ENCODE data around the gene PODXL2. TPM values are rescaled to one million over a fixed set of nuclear protein-coding genes. Genes with fewer than 3 reads are reported as not detected.

PODXL2 gene
- total RNA-seq, 1 donor from 2014 or later, result 16.8 TPM

DNA sequence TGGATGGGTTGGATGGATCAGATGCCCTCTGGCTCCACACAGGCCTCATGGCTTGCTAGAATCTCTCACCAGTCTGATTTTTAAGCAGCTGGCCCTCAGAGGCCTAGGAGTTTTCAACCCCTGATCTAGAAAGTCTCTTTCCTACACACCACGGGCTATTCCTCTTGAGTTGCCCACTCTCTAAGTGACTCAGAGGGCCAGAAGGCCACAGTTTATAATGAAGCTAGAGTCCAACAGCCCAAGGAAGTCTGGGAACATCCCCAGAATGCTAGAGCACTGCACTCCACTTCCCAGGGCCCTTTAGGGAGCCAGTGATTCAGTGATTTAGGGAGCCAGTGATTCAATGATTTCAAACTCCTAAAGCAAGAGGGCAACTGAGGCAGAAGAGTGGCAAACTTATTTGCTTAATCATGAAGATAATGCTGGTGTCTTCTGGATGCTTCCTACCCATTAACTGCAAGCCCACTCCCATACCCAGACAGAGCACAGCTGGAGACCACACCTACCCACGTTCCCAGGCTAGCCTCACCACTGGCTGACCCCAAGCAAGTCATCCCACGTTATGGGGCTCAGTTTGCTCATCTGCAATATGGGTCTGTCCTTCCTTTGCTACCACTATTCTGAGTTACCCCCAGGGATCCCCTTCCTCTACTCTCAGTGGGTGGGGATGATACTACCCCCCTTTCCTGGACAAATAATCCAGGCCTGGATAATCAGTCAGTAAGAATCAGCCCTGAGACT lies 80.5 kb downstream of the PODXL2 start:
- no peak for DNase-seq (ENCODE audit: low spot score)

DNA sequence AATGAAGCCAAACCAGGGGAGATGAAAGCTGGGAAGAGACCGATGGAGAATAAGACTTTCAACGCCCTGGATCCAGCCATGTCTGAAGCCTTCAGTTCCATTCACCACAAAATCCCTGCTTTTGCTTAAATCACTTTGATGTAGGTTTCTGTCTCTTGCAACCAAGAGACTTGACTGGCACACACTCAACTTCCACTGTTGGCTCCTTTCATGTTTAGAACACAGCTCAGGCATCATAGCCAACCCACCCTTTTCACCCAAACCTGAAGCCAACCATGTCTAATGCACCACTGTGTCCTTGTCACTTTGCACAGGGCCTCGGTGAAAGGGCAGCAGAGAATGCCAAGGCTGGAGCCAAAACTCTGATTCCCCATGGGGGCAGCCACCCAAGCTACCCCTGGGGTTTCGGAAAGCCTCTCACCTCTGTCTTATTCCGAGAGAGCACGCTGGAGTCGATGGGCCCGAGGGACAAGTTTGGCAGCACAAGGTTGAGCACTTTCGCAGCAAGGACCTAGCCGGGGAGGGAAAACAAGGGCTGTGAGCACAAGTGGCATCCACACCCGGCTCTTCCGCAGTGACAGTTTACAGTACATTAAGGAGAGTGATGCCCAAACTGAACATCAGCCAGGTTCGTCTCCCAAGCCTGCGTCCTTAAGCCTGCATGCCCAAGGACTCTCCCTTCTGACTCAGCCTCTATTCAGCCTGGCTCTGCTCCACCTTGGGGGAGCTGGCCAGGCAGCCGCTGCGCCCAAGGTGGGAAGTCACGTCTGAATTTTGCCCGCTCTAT lies 81.4 kb downstream of the PODXL2 start:
- no peak for DNase-seq (ENCODE audit: low spot score)

GRCh38 chr3:127711021-127711695 lies 82.2 kb downstream of the PODXL2 start:
- DNase-seq (ENCODE audit: low spot score), result no peak

GRCh38 chr3:127711896-127712295 lies 82.9 kb downstream of the PODXL2 start:
- no peak for DNase-seq (ENCODE audit: low spot score)

GRCh38 chr3:127712461-127712860 lies 83.5 kb downstream of the PODXL2 start:
- no peak for DNase-seq (ENCODE audit: low spot score)

GRCh38 chr3:127712881-127713771 lies 84.1 kb downstream of the PODXL2 start:
- no peak for DNase-seq (ENCODE audit: low spot score)

- no peak for DNase-seq (ENCODE audit: low spot score)
Measured at GRCh38 chr3:127714125-127714571, 85.2 kb downstream of the PODXL2 start.

DNA sequence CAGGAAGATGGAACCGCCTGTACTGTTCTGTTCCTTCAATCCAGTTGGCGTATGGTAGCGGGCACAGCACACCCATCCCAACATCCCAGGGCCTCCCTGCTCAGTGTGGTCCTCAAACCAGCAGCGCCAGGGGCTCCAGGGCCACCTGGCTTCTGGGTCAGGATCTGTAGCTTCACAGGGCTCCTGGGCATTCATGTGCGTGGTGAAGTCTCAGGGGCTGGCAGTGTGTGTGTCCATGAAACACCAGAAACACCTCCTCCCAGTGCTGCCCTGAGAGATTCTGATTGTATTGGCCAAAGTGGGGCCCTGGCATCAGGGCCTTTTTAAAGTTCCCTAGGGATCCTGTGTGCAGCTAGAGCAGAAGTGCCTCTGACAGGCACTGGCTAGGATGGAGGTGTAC lies 85.9 kb downstream of the PODXL2 start:
- DNase-seq (ENCODE audit: low spot score), result no peak

GRCh38 chr3:127715532-127715931 lies 86.5 kb downstream of the PODXL2 start:
- DNase-seq (ENCODE audit: low spot score), result no peak

DNA sequence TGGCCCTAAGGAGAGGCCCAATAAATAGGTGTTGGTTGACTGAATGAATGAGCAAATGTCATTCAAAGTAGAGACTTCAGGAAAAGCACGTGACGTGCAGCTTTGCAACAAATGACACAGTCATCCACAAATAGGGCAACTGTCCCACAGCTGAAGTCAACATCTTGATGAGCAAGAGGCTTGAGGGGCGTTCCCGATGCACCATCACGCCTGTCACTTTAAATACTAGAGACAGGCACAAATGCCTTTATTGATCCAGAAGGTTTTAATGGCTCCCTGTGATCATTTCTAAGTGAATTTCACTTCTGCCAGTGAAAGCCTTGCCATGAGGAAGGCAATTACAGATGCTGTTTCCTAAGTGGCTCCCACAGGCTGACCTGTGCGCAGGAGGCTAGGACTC lies 87.4 kb downstream of the PODXL2 start:
- DNase-seq (ENCODE audit: low spot score), result no peak

DNA sequence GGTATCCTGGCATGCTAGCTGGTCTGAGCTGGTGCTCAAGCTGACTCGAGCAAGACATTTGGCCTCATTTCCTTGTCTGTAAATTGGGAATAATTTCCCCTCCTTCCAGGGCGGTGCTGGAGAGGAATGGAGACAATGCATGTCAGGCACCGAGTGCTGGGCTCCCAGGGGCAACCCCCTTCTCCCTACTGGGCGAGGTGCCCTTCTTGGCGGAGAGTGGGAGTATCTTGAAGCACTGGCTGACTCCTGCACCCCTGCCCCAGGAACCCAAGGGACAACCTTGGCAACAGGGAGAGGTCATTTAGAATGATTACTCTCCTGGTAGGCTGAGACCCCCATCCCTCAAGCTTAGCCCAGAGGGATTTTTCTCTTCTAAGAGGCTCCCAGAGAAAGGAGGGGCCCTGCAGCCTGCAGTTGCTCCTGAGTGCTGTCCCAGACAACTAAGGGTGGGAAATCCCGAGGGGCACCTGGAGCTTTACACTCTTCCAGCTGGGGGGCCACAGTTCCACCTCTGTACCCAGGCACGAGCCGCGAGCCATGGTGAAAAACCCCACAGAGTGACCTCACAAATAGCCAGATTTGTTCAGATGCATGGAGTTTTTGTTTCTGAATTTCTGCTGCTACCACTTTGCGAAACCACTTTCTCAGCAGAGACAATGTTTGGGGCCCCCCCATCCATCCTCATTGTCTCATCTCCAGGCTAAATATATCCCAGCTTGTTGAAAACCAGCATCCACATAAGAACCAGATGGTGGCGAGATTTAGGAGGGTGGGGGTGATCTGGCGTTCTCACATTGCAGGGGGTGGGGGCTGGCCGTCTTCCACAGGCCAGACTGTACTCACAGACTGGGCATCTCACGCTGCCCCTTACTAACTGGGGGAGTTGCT lies 88.6 kb downstream of the PODXL2 start:
- no peak for DNase-seq (ENCODE audit: low spot score)

DNA sequence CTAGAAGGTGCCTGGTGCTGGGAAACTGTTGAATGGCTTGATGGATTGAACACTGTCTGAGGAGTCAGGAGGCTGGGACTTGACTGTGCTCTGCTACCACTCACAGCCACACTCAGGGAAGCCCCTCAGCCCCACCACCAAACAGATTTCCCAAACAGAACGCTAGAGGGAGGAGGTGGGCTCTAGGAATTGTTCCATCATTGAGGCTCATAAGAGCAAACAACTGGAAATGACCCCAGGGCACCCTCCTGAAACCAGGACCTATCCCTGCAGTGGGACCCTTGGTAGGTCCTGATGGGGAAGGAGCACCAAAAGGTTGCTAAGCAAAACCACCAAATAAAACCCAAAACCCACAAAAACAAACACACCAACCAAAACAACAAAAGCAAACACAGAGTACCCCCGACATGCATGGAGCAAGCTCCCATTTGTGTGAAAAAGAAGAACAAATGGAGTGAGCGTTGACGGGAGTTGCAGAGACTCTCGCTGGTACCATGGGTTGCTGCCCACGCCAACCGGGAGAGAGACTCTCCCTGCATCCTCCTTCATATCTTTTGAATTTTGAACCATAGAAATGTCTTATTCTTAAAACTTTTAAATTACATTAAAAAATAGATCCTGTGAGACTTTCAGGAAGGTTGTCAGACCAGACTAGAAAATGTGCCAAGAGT lies 89.4 kb downstream of the PODXL2 start:
- no peak for DNase-seq (ENCODE audit: low spot score)

- no peak for DNase-seq (ENCODE audit: low spot score)
Measured at GRCh38 chr3:127718916-127719290, 89.9 kb downstream of the PODXL2 start.

DNA sequence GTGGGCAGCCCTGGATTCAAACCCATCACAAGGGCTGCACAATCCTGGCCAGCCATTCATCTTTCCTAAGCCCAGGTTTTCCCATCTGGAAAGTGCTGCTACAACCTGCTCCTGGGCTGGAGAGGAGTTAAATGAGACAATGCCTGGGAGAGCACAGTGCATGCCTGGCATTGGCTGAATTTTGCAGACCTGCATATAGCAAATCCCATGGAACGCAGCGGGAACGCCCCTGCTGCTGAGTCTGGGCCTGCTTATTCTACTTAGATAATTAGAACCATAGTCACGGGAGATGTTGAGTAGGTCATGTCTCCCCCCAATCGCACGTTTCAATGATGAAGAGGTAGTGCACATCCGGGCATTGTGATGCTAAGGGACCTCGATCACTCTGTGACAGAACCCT lies 90.4 kb downstream of the PODXL2 start:
- DNase-seq (ENCODE audit: low spot score), result no peak

- no peak for DNase-seq (ENCODE audit: low spot score)
Measured at GRCh38 chr3:127720161-127720823, 91.3 kb downstream of the PODXL2 start.

DNA sequence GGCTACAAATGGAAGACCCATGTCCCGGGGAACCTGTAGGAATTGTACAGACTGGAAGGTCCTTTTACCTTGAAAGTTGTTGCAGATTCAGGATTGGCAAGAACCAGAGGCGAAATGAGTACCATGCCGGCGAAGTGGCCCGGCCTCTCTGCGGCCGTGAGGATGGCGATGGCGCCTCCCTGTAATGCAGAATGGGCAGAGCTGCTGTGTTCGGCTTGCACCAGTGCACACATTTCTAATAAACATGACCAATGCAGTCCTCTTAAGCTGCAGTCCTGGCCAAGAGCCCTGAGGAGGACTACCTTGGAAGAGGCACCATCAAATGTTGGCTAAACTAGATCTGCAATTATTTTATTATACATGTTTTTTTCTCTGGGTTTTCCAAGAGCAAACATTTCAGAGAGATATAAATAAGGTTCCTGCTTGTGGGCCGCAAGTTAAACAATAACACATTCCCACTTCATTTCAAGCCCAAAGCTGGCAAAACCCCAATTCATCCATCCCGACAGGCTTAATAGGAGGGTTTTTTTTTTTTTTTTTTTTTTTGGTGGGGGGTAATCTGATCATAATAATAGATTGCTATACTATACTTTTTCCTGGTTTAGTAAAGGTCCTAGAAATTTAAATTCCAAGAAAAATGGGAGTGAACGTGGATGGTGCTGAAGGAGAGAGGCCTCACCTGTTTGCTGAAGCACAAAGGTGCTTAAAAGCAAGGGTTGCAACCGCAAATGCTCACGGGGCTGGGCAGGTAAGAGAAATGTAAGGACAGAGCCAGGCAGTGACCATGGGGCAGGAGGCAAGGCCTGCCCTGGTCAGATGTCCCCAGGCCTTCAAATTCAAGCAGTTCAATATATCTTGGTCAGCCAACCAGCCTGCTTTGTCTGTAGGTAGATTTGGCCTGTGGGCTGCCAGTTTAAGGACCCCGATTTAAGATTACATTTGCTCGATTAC lies 92.3 kb downstream of the PODXL2 start:
- DNase-seq (ENCODE audit: low spot score), result no peak

DNA sequence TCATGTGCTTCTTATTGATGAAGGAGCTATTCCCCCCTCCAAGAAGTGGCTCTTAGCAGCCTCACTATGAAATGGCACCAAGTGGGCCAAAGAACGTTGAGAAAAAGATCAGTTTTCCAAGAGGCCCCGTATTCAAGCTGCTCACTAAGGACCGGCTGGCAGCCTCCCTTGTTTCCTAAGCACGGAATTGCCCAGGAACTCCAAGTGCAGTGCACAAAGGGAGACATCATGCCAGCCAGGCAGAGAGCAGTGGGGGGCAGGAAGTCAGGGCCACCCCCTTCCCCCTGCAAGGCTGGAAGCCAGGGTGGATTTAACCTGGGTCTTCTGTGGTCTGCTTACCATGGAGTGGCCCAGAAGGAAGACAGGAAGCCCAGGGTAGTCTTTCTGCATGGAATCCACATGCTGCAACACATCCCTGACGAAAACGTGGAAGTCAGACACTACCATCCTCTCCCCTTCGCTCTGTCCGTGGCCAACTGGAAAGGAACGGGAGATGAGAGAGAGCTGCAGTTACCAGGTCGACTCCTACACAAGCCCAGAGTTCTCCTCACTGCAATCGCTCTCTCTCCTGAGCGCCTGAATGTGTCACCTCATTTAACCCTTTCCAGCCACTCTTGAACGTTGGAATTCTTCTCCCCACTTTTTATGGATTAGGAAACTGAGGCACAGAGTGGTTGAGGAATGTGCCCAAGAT lies 93.3 kb downstream of the PODXL2 start:
- no peak for DNase-seq (ENCODE audit: low spot score)

Data from mucosa of gallbladder (tissue), 1 donor.